Activated CD4-positive, CD25-positive, alpha-beta regulatory T cell treated with anti-CD3 and anti-CD28 coated beads, Interleukin-2, amount 50 U/mL, for 16 hours (primary cell): ENCODE data around the gene SLC14A1.
A peak's percentile ranks its signal among the peaks of the same experiment; 100 is the strongest.

Experiments used
- DNase-seq: peaks from one replicate; pipeline ENCODE4 v3.0.0-alpha.2; 2020; ENCODE audit warnings: low read depth, low spot score

The SLC14A1 gene

DNA sequence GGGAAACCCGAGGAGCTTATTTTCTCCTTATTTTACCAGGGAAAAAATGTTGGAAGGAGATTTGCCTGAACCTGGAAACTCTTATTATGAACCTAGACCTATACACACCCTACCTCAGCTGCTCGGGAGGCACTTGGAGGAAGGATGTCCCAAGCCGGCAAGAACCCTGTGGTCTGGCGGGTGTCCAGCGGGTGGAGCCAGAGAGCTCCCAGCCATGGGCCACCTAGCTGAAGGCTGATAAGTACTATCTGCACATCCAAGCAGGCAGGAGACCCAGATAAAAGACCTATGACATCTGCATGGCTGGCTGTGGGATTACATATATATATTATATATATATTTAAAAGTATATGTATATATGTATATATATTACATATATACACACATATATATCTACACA is 1.1 kb upstream of the SLC14A1 start:
- peak; percentile 26 for DNase-seq

- DNase-seq: no peak
Observed at GRCh38 chr18:45724601-45725000, 620 bp downstream of the SLC14A1 start.

DNA sequence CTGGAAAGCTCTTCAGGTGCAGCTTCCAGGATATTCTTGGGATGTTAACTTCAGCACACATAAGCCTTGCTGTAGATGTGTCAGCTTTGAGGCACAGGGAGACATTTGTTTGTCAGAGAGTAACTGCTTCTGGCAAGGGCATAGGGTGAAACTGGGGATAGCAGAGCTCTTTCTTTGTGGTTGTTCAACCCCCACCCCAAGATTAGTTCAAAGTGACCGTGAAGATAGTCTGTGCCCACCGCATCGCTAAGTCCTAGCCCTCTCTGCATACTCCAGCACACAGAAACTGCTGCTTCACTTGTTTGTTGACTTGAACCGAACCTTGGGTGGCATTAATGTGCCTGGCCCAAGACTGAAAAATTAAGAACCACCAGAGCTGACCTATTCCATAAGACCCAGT is 1.4 kb downstream of the SLC14A1 start:
- no peak for DNase-seq

DNA sequence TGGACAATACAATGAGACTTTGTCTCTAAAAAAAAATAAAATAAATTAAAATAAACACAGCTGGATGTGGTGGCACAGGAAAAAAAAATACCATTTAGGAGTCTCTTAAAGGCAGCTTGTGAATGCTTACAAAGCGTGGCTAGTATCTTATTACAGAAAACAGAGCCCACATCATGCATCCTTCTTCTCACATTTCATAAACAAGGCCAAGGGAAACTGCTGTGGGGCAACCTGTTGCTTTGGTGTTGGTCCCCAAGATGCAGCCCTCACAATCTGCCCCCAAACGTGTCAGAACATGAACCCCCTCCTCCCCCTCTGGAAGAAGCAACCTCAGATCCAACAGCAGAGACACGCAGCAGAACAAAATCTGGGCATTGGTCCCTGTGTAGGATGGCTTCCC is 2.6 kb downstream of the SLC14A1 start:
- DNase-seq: no peak

DNA sequence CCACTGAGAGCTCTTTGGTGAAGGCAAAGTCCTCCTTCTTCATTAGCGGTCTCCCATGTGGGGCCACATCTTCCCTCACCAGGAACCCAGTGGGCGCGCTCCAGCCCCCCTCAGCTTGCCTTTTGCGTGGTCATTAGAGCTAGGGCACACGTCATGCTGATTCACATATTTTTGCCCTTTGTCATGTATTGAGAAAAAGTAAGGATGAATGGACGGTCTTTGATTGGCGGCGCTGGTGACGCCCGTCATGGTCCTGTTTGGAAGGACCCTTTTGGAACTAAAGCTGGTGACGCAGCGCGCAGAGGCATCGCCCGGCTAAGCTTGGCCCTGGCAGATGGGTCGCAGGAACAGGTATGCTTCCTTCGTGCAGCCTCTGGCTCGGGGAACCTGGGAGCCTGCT is 3.1 kb downstream of the SLC14A1 start:
- no peak for DNase-seq

GRCh38 chr18:45728336-45729010 is 4.5 kb downstream of the SLC14A1 start:
- no peak for DNase-seq

DNA sequence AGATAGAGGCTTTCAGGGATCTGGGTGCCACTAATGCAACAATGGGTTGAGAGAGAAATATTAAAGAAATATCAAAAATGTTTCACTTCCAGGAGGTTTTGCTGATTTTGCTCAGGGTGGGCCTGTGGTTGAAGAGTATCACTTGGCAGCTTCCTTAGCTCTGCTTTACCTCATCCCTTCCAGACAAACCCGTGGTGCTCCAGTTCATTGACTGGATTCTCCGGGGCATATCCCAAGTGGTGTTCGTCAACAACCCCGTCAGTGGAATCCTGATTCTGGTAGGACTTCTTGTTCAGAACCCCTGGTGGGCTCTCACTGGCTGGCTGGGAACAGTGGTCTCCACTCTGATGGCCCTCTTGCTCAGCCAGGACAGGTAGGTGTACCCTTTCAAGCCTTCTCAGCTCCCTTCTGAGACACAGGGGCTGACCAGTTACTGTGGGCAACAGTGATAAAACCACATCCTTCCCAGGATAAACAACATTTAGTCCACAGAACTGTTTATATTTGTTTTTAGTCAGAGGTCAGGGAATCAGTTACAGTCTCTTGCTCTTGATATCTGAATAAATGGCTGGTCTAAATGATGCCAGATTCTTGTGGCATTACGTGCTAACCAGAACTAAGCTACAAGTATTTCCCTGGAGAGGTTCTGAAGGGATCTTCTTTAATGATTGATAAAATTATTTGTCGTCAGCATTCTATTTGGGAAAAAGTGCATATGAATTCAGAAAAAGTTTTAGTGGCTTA is 7.0 kb downstream of the SLC14A1 start:
- DNase-seq: no peak

DNA sequence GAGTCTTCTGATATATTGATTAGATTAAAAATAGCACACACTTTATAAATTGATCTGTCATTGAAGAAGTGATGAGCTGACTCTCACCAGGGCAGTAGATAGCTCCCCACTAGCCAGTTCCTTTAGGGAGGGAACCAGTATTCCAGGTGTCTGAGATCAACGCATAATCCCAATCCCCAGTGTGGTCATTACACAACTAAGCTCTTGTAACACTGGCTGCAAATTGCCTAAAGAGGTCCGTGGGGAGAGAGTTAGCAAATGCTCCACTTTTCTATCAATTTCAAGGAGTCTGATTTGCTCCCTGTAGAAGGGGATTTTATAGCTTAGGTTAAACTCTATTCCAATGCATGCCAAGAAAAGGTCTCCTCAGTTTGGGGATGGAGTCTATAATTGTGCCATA is 7.7 kb downstream of the SLC14A1 start:
- no peak for DNase-seq

- no peak for DNase-seq
Observed at GRCh38 chr18:45733535-45733934, 9.6 kb downstream of the SLC14A1 start.

DNA sequence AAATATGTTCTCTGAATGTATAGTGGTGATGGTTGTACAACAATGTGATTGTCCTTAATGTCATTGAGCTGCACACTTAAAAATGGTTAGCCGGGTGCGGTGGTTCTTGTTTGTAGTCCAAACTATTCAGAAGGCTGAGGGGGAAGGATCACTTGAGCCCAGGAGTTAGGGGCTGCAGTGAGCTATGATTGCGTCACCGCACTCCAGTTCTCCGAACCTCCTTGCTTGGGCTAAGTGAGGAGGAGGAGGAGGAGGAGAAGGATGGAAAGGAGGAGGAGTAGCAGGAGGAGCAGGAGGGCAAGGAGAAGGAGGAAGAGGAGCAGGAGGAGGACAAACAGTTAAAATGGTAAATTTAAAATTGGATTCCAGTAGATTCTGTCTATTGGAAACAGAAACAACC is 10.5 kb downstream of the SLC14A1 start:
- no peak for DNase-seq

- DNase-seq: no peak
Observed at GRCh38 chr18:45734944-45735343, 11.0 kb downstream of the SLC14A1 start.

DNA sequence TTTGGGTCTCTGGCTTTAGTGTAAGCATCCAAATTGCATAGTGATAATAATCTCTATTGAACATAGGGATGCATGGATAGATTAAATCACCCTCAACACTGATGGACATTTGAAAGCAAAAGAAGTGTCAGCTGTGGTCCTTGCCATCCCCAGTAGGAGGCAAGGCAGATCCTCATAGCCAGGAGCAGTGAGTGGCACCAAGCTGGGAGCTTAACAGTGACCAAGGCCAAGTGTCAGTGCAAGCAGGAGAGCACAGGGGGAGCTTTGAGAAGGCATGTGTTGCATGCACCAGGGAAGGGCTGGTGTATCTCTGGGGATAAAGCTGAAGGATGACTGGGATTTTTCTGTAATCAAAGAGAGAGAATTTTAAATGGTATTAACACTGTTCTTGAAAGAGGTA is 14.7 kb downstream of the SLC14A1 start:
- DNase-seq: no peak

DNA sequence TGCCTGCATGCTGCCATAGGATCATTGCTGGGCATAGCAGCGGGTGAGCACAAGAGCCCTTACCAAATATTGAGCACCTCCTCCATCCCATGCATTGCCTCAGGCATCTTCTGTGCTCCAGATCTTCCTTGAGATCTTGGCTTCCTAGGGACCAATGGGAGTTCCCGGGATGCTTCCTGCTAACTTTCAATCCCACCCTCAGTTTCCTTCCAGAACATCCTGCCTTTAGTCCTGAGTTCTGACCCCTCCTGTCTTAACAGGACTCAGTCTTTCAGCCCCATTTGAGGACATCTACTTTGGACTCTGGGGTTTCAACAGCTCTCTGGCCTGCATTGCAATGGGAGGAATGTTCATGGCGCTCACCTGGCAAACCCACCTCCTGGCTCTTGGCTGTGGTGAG is 15.3 kb downstream of the SLC14A1 start:
- DNase-seq: no peak

DNA sequence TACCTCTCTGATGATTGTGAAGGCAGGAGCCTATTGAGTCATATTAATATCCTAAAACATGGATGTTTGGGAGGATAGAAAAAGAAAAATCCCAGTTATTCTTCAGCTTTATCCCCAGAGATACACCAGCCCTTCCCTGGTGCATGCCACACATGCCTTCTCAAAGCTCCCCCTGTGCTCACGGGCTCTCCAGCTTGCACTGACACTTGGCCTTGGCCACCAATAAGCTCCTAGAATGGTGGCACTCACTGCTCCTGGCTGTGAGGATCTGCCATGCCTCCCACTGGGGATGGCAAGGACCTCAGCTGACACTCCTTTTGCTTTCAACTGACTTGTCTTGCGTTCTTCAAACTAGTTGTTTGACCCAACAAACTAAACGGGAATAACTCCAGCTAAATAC is 15.9 kb downstream of the SLC14A1 start:
- DNase-seq: no peak

- DNase-seq: no peak
Observed at GRCh38 chr18:45741056-45741455, 17.1 kb downstream of the SLC14A1 start.

GRCh38 chr18:45745817-45746461 is 22.0 kb downstream of the SLC14A1 start:
- no peak for DNase-seq

DNA sequence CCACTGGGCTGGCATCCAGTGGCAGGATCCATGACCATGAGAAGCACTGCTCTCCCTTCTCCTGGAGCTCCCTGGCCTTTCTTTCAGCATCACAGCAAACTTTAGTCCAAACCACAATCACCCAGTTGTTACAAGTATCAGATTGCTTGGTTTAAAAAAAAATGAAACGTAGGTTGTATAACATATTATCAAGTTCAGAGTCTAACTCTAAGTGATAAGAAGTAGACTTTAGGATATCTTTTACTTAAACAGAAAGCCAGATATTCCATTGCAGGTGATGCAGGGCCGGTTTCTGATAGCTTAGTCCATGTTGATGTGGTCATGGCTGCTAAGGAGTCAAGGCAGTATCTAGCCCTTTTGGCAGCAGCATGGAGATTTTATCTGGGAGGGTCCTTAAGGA is 24.5 kb downstream of the SLC14A1 start:
- no peak for DNase-seq

DNA sequence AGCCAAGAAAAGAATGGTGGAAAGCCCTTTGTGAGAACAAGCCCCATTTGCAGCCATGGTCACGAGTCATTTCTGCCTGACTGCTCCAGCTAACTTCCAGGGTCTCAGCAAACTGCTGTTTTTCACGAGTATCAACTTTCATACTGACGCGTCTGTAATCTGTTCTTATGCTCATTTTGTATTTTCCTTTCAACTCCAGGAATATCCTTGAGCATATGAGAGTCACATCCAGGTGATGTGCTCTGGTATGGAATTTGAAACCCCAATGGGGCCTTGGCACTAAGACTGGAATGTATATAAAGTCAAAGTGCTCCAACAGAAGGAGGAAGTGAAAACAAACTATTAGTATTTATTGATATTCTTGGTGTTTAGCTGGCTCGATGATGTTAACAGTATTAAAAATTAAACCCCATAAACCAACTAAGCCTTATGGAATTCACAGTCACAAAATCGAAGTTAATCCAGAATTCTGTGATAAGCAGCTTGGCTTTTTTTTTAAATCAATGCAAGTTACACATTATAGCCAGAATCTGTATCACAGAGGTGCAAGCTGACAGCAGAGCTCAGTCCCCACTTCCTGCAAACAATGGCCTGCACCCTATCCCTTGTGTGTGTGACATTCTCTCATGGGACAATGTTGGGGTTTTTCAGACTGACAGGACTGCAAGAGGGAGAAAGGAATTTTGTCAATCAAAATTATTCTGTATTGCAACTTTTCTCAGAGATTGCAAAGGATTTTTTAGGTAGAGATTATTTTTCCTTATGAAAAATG is 26.1 kb downstream of the SLC14A1 start:
- no peak for DNase-seq

DNA sequence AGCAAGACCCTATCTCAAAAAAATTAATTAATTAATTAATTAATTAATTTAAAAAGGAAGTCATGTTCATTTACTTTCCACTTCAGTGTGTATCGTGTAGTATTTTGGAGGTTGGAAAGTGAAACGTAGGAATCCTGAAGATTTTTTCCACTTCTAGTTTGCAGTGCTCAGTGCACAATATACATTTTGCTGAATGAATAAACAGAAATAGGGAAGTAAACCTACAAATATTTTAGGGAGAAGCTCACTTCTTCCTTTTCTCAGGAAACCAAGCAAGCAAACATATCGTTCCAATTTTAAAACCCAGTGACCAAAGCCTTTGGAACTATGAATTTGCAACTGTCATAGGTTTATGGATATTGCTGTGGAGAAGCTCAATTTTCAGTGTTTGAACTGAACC is 27.8 kb downstream of the SLC14A1 start:
- DNase-seq: no peak

DNA sequence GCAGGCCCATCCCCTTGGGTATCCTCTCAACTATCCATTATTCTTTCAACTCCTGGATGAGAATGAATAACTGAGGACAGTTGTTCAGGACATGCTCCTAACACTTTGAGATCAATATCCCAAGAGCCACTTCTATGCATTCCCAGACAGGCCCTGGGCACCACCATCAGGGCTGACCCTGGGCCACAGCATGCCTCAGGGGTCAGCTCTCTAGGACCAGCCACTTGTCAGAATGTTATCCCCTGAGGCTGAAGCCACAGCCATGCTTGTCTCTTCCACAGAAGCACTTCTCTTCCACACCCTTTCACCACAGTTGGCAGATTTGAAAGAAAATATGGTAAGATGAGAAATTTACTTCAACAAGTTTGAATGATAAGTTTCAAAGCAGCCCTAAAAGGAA is 28.7 kb downstream of the SLC14A1 start:
- no peak for DNase-seq

- no peak for DNase-seq
Observed at GRCh38 chr18:45753286-45753685, 29.3 kb downstream of the SLC14A1 start.

DNA sequence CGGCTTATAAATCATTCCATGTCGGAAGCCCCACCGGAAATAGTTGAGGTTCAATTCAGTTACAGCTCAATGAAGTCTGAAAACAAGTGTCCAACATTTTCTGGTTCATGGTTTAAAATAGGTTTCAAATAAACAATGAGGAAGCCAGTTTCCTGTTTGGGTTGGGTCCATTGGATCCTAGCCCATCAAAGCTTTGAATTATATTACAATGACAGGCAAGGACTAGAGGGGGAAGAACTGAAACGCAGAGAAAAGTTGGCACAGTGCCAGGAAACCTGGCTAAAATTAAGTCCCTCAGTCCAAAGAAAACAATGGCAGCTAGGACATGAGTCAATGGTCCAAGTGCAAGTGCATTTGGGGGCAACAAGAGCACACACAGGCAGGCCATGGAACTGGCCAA is 32.0 kb downstream of the SLC14A1 start:
- no peak for DNase-seq
